ENCODE measurements around the gene DENND1A. TPM values are rescaled to one million over a fixed set of nuclear protein-coding genes. Genes with fewer than 3 reads are reported as not detected.
"Not testable (repeated sequence)": the region's sequence is repeated elsewhere in the genome, so short reads cannot be mapped to it uniquely, and the experiment has no call there.

The DENND1A gene
- total RNA-seq = 10 to 100 TPM; 21.9 to 23.3 TPM

GRCh38 chr9:123929870-123930831 is at the start of gene DENND1A:
DENND1A (minus strand) TSS chr9:123930126; CDS start chr9:123929905, 221 bp downstream.
- peak; percentile 90 for ATAC-seq
- Mint-ChIP-seq H3K36me3 (ENCODE audit: low read depth) (peaks cover 2% of the 10 kb centered on the region), H3K27ac (peak within 1 kb of the TSS; percentile 81), H3K4me1 (ENCODE audit: low read depth) (peaks cover 38% of the 10 kb centered on the region), H3K9me3 (no peaks in the 10 kb centered on the region), H3K27me3 (peaks cover 8% of the 10 kb centered on the region), H3K4me3 (peak within 1 kb of the TSS; percentile 81)
- ChIA-PET POLR2A (interaction anchor here (0.6 kb wide), 1 partner anchor 89 kb away, joined by 4 read pairs; no protein-coding TSS in a partner anchor), CTCF (no interaction called here)
- intact Hi-C loops (cut with micrococcal nuclease) = no loop called here
- TF ChIP-seq CTCF (IDR thresholded peaks at IDR 0.05) = no peak
- peak; percentile 93 for DNase-seq

GRCh38 chr9:123978981-123979380 is 49.1 kb upstream of the DENND1A start:
- peaks cover 4% of the 10 kb centered on the region for H3K9me3 Mint-ChIP-seq
- H3K27me3 Mint-ChIP-seq = peaks cover 30% of the 10 kb centered on the region
- CTCF ChIA-PET = no interaction called here
- POLR2A ChIA-PET = no interaction called here
- no peaks in the 10 kb centered on the region for H3K4me1 Mint-ChIP-seq (ENCODE audit: low read depth)
- no peaks in the 10 kb centered on the region for H3K36me3 Mint-ChIP-seq (ENCODE audit: low read depth)
- H3K27ac Mint-ChIP-seq = no peak overlapping the region
- ATAC-seq (no peak), DNase-seq (no peak)
- intact Hi-C loops (cut with micrococcal nuclease) = no loop called here
- no peak for TF ChIP-seq CTCF (IDR thresholded peaks at IDR 0.05)
- H3K4me3 Mint-ChIP-seq = no peak overlapping the region

DNA sequence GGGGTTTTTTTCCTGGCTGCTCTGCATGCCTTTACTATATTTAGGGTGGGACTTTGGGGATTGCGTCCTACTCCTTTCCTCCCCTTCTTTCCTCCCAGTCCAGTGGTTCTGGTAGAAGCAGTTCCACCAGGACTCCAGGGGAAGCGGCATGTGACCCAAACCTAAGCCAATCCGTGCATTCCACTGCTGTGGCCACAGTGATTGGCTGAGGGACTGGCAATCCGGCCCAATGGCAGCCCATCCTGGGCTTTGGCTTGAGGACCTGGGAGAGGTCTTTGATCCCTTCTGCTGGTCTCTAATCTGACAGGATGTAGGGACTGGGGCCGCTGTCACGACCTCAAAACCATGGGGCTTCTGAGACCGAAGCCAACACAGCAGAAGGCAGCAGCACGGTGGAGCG is 46.7 kb upstream of the DENND1A start:
- H3K9me3 Mint-ChIP-seq; H3K36me3 Mint-ChIP-seq (ENCODE audit: low read depth); ATAC-seq; CTCF ChIA-PET; intact Hi-C loops (cut with micrococcal nuclease); POLR2A ChIA-PET; H3K4me3 Mint-ChIP-seq; H3K4me1 Mint-ChIP-seq (ENCODE audit: low read depth); H3K27ac Mint-ChIP-seq; DNase-seq: not testable (repeated sequence)
- H3K27me3 Mint-ChIP-seq = peaks cover 23% of the 10 kb centered on the region

DNA sequence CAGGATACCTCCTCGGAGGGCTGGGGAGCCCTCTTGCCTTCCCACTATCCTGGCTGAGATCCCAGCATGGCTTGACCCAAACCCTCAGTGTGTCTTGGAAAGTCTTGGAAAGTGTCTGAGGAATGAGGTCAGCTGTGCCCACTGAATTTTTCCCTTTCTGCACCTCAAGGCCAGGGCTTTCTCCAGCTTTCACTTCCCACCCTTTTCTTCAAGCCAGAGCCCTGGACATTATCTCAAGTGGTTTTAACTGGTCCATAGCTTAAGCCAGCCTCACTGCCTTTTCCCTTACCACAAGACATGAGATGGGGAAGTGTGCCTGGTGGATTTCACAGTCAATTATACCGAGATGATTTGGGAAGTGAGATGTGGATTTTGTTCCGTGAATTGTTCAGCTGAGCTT is 45.9 kb upstream of the DENND1A start:
- Mint-ChIP-seq H3K36me3 (ENCODE audit: low read depth) (no peaks in the 10 kb centered on the region), H3K27me3 (peaks cover 18% of the 10 kb centered on the region), H3K27ac (no peak overlapping the region), H3K4me1 (ENCODE audit: low read depth) (no peaks in the 10 kb centered on the region), H3K9me3 (peaks cover 4% of the 10 kb centered on the region), H3K4me3 (no peak overlapping the region)
- intact Hi-C loops (cut with micrococcal nuclease) = no loop called here
- no peak for TF ChIP-seq CTCF (IDR thresholded peaks at IDR 0.05)
- CTCF ChIA-PET = no interaction called here
- POLR2A ChIA-PET = no interaction called here
- DNase-seq (no peak), ATAC-seq (no peak)

DNA sequence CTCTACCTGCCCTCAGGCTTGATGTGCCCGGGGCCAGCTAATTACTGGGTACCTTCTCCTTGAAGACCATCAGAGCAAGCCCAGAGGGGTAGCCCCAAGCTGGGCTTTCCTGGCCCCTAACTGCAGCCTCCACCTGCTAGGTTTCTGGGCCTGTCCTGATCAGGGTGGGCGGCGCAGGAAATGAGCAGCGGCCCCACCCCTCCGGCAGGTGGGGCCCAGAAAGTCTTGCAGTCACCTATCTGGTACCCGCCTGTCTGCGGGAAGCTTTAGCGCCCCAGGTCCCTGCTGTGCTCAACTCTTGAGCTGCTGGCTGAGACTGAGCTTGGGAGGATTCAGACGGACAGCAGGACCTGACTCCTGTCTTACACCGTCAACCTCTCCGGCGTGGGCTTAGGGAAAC is 44.5 kb upstream of the DENND1A start:
- intact Hi-C loops (cut with micrococcal nuclease) = no loop called here
- H3K27me3 Mint-ChIP-seq = peaks cover 9% of the 10 kb centered on the region
- H3K36me3 Mint-ChIP-seq (ENCODE audit: low read depth) = no peaks in the 10 kb centered on the region
- DNase-seq = no peak
- ChIA-PET CTCF (no interaction called here), POLR2A (no interaction called here)
- TF ChIP-seq CTCF (IDR thresholded peaks at IDR 0.05) = no peak
- H3K27ac Mint-ChIP-seq = no peak overlapping the region
- H3K4me3 Mint-ChIP-seq = no peak overlapping the region
- no peak for ATAC-seq
- H3K9me3 Mint-ChIP-seq = peaks cover 4% of the 10 kb centered on the region
- H3K4me1 Mint-ChIP-seq (ENCODE audit: low read depth) = no peaks in the 10 kb centered on the region

Measured in activated CD8-positive, alpha-beta T cell treated with anti-CD3 and anti-CD28 coated beads for 36 hours (primary cell).